D721Med (cell line): ENCODE results near the gene FLT4.

ENCODE experiments used
- DNase-seq: peaks from one replicate; pipeline ENCODE4 v3.0.0; 2011; ENCODE audit warnings: low spot score; ENCODE audit not compliant: insufficient read length
- FAIRE-seq: peaks from 2 replicates; lab custom pipeline; 2011; peaks lifted over from hg19 to GRCh38; lab: Jason Lieb, UNC
- CTCF ChIP-seq: IDR thresholded peaks from 2 replicates; pipeline ENCODE4 v1.5.1; 2012; ENCODE audit warnings: mild to moderate bottlenecking, control low read depth; ENCODE audit not compliant: insufficient read depth; ENCODE audit errors: missing control alignments

Gene FLT4

DNA sequence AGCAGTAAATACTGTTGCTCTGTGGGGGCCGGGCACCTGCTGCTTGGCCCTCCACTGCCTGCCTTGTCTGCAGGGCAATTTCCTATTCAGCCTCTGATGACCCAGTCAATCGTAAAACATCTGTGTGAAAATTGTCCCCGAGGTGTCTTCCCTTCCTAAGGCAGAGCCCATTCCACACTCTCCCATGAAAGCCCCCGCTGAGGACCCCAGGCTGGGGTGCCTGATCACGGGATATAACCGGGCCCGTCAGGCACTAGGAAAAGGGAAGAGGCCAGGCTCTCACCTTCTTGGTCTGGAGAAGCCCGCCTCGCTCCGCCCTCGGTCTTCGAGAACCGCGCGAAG lies 30.9 kb downstream of the FLT4 start:
- DNase-seq (no peak), FAIRE-seq (no peak)
- no peak for TF ChIP-seq CTCF

- DNase-seq: no peak
- no peak for TF ChIP-seq CTCF
- no peak for FAIRE-seq
Observed at GRCh38 chr5:180613814-180614188, 35.6 kb downstream of the FLT4 start.

GRCh38 chr5:180613188-180613813 lies 36.1 kb downstream of the FLT4 start:
- DNase-seq (no peak), FAIRE-seq (no peak)
- TF ChIP-seq CTCF: no peak

DNA sequence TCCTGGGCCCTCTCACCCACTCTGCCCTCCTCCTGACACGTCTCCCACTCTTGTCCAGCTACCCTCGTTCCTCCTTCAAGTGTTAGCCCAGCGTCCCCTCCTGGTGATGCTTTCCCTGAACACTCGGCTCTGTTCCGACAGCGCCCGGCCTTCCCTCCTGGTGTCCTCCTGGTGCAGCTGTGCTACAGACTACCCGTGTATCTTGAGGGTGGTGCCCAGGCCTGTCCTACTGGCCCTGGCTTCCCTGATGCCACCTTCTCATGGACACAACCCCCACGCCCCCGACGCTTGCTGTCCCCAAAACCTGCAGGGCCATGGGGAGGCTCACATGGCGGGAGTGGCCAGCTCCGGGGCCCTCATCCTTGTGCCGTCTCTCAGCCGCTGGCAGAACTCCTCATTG lies 36.7 kb downstream of the FLT4 start:
- TF ChIP-seq CTCF: no peak
- no peak for DNase-seq
- no peak for FAIRE-seq

DNA sequence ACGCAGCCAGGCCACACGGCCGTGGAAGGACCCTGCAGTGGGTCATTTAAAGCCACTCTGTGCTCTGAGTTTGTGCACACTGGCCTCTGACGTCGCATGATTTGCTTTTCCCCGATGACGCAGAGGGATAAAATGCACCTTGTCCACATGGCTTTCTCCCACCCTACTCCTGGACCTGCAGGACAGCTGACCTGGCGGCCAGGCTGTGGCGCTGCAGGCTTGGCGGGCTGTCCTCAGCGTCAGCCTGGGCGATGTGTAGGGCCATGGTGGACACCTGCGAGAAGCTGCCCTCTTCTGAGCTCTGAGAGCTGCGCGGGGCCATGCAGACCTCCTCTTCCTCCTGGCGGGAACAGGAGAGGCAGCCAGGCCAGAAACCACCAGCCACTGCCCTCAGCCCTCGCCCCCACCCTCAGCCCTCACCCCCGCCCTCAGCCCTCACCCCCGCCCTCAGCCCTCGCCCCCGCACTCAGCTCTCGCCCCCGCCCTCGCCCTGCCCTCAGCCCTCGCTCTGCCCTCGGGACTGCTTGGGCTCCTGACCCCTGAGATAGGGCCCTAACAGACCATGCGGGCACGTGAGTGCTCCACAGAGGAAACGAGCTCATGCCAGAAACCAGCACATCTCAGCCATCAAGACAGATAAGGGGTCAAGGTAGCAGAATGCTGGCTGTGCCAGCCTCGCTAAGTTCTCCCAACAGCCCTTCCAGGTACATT lies 38.1 kb downstream of the FLT4 start:
- DNase-seq (no peak), FAIRE-seq (no peak)
- TF ChIP-seq CTCF: no peak

DNA sequence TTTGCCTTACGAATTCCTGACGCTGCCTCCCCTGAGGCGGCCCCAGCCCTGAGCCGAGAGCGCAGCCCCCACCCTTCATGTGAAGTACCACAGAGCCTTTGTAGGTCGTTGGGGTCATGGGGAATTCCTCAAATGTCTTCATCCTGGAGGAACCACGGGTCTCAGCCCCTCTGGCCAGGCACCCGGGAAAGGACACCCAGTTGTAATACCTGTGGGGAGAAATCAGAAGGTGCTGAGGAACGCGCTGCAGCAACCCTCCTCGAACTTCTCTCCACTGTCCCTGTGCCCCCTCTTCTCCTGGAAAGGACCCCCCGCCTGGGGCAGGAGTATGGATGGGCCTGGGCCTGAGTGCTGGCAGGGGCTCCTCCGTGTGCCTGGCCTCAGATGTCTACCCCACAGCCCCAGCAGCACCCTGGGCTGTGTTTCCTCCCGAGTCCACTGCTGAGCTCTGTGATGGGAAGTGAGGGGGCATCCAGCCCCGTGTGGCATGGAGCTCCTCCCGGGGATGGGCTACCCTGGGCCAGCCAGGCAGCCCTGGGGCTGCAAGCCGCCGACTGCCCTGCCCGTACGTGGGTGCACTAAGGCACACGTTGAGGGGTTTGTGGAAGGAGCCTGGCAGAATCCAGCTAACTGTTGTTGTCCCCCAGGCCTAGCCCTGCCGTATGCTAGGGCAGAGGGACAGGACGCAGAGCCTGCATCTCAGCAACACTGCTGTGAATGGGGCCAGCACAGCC lies 39.4 kb downstream of the FLT4 start:
- no peak for FAIRE-seq

More for the DNA sequence above, 39.4 kb downstream of the FLT4 start:
- DNase-seq: no peak
- TF ChIP-seq CTCF: no peak
